ENCODE data around the gene COL8A1.
"Not testable (repeated sequence)": the region's sequence is repeated elsewhere in the genome, so short reads cannot be mapped to it uniquely, and the experiment has no call there.

Gene COL8A1

DNA sequence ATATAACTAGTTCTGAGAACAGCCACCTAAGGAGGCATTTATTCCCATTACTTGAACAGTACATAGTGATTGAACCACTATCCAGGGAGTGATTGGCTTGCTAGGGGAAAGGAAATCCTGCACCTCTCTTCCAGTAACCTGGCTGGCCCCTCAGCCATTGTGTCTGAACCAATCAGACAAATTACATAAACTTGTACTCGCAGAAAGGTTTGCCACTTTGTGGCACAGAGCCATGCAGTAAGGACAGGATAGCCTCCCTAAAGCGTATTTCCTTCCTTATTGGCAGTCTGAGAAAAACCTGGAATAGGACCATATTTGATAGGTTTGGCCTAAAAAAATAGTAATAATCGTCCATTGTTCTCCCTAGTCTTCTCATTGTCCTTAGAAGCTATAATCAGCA is 198.3 kb downstream of the COL8A1 start:
- Histone ChIP-seq H3K27ac (replicated peaks) (no peak overlapping the region), H3K27me3 (ENCODE audit: insufficient read depth, poor library complexity, severe bottlenecking) (no peaks in the 10 kb centered on the region), H3K4me3 (replicated peaks; ENCODE audit: insufficient read depth, low read length) (no peak overlapping the region)
- TF ChIP-seq GABPA (IDR thresholded peaks at IDR 0.05; ENCODE audit: low read depth) (no peak), SPI1 (IDR thresholded peaks at IDR 0.05; ENCODE audit: borderline replicate concordance, low read depth) (no peak), POLR2AphosphoS5 (IDR thresholded peaks at IDR 0.05; ENCODE audit: low read depth) (no peak)
- TF ChIP-seq, protein P1, sequence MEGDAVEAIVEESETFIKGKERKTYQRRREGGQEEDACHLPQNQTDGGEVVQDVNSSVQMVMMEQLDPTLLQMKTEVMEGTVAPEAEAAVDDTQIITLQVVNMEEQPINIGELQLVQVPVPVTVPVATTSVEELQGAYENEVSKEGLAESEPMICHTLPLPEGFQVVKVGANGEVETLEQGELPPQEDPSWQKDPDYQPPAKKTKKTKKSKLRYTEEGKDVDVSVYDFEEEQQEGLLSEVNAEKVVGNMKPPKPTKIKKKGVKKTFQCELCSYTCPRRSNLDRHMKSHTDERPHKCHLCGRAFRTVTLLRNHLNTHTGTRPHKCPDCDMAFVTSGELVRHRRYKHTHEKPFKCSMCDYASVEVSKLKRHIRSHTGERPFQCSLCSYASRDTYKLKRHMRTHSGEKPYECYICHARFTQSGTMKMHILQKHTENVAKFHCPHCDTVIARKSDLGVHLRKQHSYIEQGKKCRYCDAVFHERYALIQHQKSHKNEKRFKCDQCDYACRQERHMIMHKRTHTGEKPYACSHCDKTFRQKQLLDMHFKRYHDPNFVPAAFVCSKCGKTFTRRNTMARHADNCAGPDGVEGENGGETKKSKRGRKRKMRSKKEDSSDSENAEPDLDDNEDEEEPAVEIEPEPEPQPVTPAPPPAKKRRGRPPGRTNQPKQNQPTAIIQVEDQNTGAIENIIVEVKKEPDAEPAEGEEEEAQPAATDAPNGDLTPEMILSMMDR (IDR thresholded peaks at IDR 0.05; ENCODE audit: insufficient read depth, low read length): no peak
- TF ChIP-seq, protein P2, sequence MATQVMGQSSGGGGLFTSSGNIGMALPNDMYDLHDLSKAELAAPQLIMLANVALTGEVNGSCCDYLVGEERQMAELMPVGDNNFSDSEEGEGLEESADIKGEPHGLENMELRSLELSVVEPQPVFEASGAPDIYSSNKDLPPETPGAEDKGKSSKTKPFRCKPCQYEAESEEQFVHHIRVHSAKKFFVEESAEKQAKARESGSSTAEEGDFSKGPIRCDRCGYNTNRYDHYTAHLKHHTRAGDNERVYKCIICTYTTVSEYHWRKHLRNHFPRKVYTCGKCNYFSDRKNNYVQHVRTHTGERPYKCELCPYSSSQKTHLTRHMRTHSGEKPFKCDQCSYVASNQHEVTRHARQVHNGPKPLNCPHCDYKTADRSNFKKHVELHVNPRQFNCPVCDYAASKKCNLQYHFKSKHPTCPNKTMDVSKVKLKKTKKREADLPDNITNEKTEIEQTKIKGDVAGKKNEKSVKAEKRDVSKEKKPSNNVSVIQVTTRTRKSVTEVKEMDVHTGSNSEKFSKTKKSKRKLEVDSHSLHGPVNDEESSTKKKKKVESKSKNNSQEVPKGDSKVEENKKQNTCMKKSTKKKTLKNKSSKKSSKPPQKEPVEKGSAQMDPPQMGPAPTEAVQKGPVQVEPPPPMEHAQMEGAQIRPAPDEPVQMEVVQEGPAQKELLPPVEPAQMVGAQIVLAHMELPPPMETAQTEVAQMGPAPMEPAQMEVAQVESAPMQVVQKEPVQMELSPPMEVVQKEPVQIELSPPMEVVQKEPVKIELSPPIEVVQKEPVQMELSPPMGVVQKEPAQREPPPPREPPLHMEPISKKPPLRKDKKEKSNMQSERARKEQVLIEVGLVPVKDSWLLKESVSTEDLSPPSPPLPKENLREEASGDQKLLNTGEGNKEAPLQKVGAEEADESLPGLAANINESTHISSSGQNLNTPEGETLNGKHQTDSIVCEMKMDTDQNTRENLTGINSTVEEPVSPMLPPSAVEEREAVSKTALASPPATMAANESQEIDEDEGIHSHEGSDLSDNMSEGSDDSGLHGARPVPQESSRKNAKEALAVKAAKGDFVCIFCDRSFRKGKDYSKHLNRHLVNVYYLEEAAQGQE (IDR thresholded peaks at IDR 0.05; ENCODE audit: insufficient replicate concordance, low read depth): no peak
- no peak for DNase-seq (ENCODE audit: low read depth in 1 of 2, low spot score in 1 of 2)

- Histone ChIP-seq H3K27ac (replicated peaks) (no peak overlapping the region), H3K27me3 (ENCODE audit: insufficient read depth, poor library complexity, severe bottlenecking) (no peaks in the 10 kb centered on the region), H3K4me3 (replicated peaks; ENCODE audit: insufficient read depth, low read length) (no peak overlapping the region)
- DNase-seq (ENCODE audit: low read depth in 1 of 2, low spot score in 1 of 2): no peak
- no peak for TF ChIP-seq SPI1 (IDR thresholded peaks at IDR 0.05; ENCODE audit: borderline replicate concordance, low read depth)
- no peak for TF ChIP-seq POLR2AphosphoS5 (IDR thresholded peaks at IDR 0.05; ENCODE audit: low read depth)
- TF ChIP-seq, protein P2 (IDR thresholded peaks at IDR 0.05; ENCODE audit: insufficient replicate concordance, low read depth): no peak
- TF ChIP-seq, protein P1 (IDR thresholded peaks at IDR 0.05; ENCODE audit: insufficient read depth, low read length): no peak
- TF ChIP-seq GABPA (IDR thresholded peaks at IDR 0.05; ENCODE audit: low read depth): no peak
These were observed 199.3 kb downstream of the COL8A1 start for GRCh38 chr3:99837715-99838114.

GRCh38 chr3:99838755-99839154 is 200.4 kb downstream of the COL8A1 start:
- H3K27me3 ChIP-seq (ENCODE audit: insufficient read depth, poor library complexity, severe bottlenecking): no peaks in the 10 kb centered on the region
- no peak for TF ChIP-seq SPI1 (IDR thresholded peaks at IDR 0.05; ENCODE audit: borderline replicate concordance, low read depth)
- TF ChIP-seq, protein P1 (IDR thresholded peaks at IDR 0.05; ENCODE audit: insufficient read depth, low read length): no peak
- TF ChIP-seq GABPA (IDR thresholded peaks at IDR 0.05; ENCODE audit: low read depth): no peak
- no peak overlapping the region for H3K4me3 ChIP-seq (replicated peaks; ENCODE audit: insufficient read depth, low read length)
- H3K27ac ChIP-seq (replicated peaks): no peak overlapping the region
- no peak for DNase-seq (ENCODE audit: low read depth in 1 of 2, low spot score in 1 of 2)

DNA sequence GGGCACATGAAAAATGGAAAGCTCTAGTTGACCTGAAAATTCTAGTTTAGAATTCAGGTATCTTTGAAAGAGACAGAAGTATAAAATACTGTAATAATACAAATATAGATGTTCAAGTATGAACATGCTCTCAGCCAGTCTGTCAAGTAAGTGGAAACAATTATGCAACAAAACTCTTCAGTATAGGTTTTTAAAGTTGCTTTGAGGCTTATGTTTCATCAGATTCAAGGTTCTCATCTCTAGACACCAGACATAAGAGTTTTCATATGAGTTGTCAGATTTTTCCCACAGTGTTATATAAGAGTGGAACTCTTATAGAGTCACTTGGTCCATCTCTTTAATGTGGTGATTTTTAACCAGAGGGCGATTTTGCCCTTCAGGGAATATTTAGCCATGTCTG is 201.2 kb downstream of the COL8A1 start:
- Histone ChIP-seq H3K4me3 (replicated peaks; ENCODE audit: insufficient read depth, low read length) (no peak overlapping the region), H3K27me3 (ENCODE audit: insufficient read depth, poor library complexity, severe bottlenecking) (no peaks in the 10 kb centered on the region), H3K27ac (replicated peaks) (no peak overlapping the region)
- no peak for DNase-seq (ENCODE audit: low read depth in 1 of 2, low spot score in 1 of 2)
- TF ChIP-seq, protein P1 (IDR thresholded peaks at IDR 0.05; ENCODE audit: insufficient read depth, low read length): no peak
- TF ChIP-seq SPI1 (IDR thresholded peaks at IDR 0.05; ENCODE audit: borderline replicate concordance, low read depth) (no peak), POLR2AphosphoS5 (IDR thresholded peaks at IDR 0.05; ENCODE audit: low read depth) (no peak), GABPA (IDR thresholded peaks at IDR 0.05; ENCODE audit: low read depth) (no peak)
- TF ChIP-seq, protein P2 (IDR thresholded peaks at IDR 0.05; ENCODE audit: insufficient replicate concordance, low read depth): no peak

DNA sequence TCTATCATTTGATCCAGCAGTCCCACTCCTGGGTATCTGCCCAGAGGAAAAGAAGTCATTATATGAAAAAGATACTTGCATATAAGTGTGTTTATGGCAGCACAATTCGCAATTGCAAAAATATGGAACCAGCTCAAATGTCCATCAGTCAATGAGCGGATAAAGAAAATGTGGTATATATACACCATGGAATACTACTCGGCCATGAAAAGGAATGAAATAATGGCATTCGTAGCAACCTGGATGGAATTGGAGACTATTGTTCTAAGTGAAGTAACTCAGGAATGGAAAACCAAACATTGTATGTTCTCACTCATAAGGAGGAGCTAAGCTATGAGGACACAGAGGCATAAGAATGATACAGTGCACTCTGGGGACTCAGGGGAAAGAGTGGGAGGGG is 203.6 kb downstream of the COL8A1 start:
- DNase-seq (ENCODE audit: low read depth in 1 of 2, low spot score in 1 of 2); H3K27me3 ChIP-seq (ENCODE audit: insufficient read depth, poor library complexity, severe bottlenecking); H3K27ac ChIP-seq (replicated peaks); H3K4me3 ChIP-seq (replicated peaks; ENCODE audit: insufficient read depth, low read length): not testable (repeated sequence)
